ENCODE results near the gene RXFP1. TPM values are rescaled to one million over a fixed set of nuclear protein-coding genes. Genes with fewer than 3 reads are reported as not detected.
"Not testable (repeated sequence)": the region's sequence is repeated elsewhere in the genome, so short reads cannot be mapped to it uniquely, and the experiment has no call there.

RXFP1 gene
- total and polyA plus RNA-seq, 2 experiments from 2014 or later: not detected

DNA sequence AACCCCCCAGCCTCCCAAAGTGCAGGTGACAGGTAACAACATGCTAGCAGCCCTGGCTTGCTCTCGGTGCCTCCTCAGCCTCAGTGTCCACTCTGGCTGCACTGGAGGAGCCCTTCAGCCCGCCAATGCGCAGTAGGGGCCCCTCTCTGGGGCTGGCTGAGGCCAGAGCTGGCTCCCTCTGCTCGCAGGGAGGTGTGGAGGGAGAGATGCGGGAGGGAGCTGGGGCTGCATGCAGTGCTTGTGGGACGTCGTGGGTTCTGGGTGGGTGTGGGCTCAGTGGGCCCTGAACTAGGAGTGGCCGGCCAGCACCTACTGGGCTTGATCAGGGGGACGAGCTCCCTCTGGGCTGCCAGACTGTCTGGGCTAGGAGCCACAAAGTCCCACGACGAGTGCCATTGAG is 135.6 kb downstream of the RXFP1 start:
- H3K9me3 ChIP-seq (ENCODE audit: low read depth): no peaks in the 10 kb centered on the region
- H3K27me3 ChIP-seq: no peaks in the 10 kb centered on the region
- no peaks in the 10 kb centered on the region for H3K9me2 ChIP-seq (replicated peaks; ENCODE audit: insufficient read depth)
- no peak overlapping the region for H3K4me2 ChIP-seq
- no peak for DNase-seq (ENCODE audit: low spot score)
- no peaks in the 10 kb centered on the region for H4K20me1 ChIP-seq (ENCODE audit: insufficient read depth, poor library complexity, severe bottlenecking)
- no peaks in the 10 kb centered on the region for H3K36me3 ChIP-seq (replicated peaks; ENCODE audit: insufficient read depth, low read depth)
- no peak for TF ChIP-seq CTCF (IDR thresholded peaks at IDR 0.05; ENCODE audit: poor library complexity)
- no peak for TF ChIP-seq EZH2phosphoT487 (IDR thresholded peaks at IDR 0.05; ENCODE audit: low read depth, severe bottlenecking, unreplicated experiment)
- no peak for TF ChIP-seq EZH2 (IDR thresholded peaks at IDR 0.05; ENCODE audit: borderline replicate concordance)
- WGBS (ENCODE audit: low lambda C conversion rate, missing lambda C conversion rate): 86% methylated on average over 11 of the region's 11 CpGs
- H3K79me2 ChIP-seq: no peaks in the 10 kb centered on the region
- no peak overlapping the region for H2AFZ ChIP-seq
- no peaks in the 10 kb centered on the region for H3K4me1 ChIP-seq (ENCODE audit: insufficient read depth)
- no peak overlapping the region for H3K4me3 ChIP-seq
- no peak overlapping the region for H3K27ac ChIP-seq

DNA sequence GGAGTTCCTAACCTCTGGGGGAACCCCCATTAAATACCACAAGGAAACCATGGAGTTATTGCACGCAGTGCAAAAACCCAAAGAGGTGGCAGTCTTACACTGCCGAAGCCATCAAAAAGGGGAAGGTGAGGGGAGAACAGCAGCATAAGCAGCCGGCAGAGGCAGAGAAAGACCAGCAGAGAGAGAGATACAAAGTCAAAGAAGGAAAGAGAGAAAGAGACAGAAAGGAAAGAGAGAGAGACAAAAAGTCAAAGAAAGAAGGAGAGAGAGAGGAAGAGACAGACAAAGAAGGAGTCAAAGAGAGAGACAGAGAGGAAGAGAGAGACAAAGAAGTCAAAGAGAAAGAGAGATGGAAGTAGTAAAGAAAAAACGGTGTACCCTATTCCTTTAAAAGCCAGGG is 141.6 kb downstream of the RXFP1 start:
- H4K20me1 ChIP-seq (ENCODE audit: insufficient read depth, poor library complexity, severe bottlenecking); H3K4me2 ChIP-seq; H3K27ac ChIP-seq; H3K9me2 ChIP-seq (replicated peaks; ENCODE audit: insufficient read depth); H3K4me3 ChIP-seq; DNase-seq (ENCODE audit: low spot score); H3K9me3 ChIP-seq (ENCODE audit: low read depth); H3K4me1 ChIP-seq (ENCODE audit: insufficient read depth); H2AFZ ChIP-seq; H3K27me3 ChIP-seq; H3K36me3 ChIP-seq (replicated peaks; ENCODE audit: insufficient read depth, low read depth): not testable (repeated sequence)
- WGBS (ENCODE audit: low lambda C conversion rate, missing lambda C conversion rate): 83% methylated on average over 4 of the region's 4 CpGs
- peaks cover 14% of the 10 kb centered on the region for H3K79me2 ChIP-seq

DNA sequence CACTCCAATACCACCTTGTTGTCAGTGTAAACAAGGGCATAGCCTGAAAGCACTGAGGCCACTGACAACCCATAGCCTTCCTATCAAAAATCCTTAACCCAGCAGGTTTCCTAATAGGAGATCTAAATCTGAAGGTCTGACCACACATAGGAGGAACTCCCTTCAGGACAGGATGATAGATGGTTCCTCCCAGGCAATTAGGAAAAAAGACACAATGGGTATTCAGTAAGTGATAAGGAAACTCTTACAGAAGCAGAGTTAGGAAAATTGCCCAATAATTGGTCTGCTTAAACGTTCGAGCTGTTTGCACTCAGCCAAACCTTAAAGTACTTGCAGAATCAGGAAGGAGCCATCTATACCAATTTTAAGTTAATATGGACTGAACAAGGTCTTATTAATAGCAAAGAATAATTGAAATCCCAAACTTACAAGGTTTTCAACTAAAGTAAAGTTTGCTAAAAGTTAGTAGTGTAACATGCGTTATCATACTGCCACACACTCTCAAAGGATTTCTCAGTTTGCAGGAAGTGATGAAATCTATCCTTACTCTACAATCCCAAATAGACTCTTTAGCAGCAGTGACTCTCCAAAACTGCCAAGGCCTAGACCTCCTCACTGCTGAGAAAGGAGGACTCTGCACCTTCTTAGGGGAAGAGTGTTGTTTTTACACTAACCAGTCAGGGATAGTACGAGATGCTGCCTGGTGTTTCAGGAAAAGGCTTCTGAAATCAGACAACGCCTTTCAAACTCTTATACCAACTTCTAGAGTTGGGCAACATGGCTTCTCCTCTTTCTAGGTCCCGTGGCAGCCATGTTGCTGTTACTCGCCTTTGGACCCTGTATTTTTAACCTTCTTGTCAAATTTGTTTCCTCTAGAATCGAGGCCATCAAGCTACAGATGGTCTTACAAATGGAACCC is 142.3 kb downstream of the RXFP1 start:
- not testable (repeated sequence) for H3K4me1 ChIP-seq (ENCODE audit: insufficient read depth); H3K36me3 ChIP-seq (replicated peaks; ENCODE audit: insufficient read depth, low read depth); H3K9me3 ChIP-seq (ENCODE audit: low read depth); DNase-seq (ENCODE audit: low spot score); H4K20me1 ChIP-seq (ENCODE audit: insufficient read depth, poor library complexity, severe bottlenecking); H3K9me2 ChIP-seq (replicated peaks; ENCODE audit: insufficient read depth); H3K4me2 ChIP-seq; H2AFZ ChIP-seq; H3K27ac ChIP-seq; H3K27me3 ChIP-seq; H3K4me3 ChIP-seq
- 76% methylated on average over 8 of the region's 8 CpGs for WGBS (ENCODE audit: low lambda C conversion rate, missing lambda C conversion rate)
- H3K79me2 ChIP-seq: peaks cover 21% of the 10 kb centered on the region

DNA sequence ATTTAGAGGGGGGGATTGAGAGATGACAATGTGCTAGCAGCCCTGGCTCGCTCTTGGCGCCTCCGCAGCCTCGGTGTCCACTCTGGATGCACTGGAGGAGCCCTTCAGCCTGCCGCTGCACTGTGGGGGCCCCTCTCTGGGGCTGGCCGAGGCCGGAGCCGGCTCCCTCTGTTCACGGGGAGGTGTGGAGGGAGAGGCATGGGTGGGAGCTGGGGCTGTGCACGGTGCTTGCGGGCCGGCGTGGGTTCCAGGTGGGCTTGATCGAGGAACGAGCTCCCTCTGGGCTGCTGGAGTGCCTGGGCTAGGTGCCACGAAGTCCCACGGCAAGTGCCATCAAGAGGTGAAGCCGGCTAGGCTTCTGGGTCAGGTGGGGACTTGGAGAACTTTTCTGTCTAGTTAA is 143.1 kb downstream of the RXFP1 start:
- no peak overlapping the region for H2AFZ ChIP-seq
- no peaks in the 10 kb centered on the region for H4K20me1 ChIP-seq (ENCODE audit: insufficient read depth, poor library complexity, severe bottlenecking)
- no peaks in the 10 kb centered on the region for H3K36me3 ChIP-seq (replicated peaks; ENCODE audit: insufficient read depth, low read depth)
- H3K4me1 ChIP-seq (ENCODE audit: insufficient read depth): no peaks in the 10 kb centered on the region
- DNase-seq (ENCODE audit: low spot score): no peak
- no peaks in the 10 kb centered on the region for H3K9me3 ChIP-seq (ENCODE audit: low read depth)
- no peaks in the 10 kb centered on the region for H3K9me2 ChIP-seq (replicated peaks; ENCODE audit: insufficient read depth)
- H3K4me3 ChIP-seq: no peak overlapping the region
- H3K27me3 ChIP-seq: no peaks in the 10 kb centered on the region
- H3K79me2 ChIP-seq: peaks cover 29% of the 10 kb centered on the region
- WGBS (ENCODE audit: low lambda C conversion rate, missing lambda C conversion rate): 99% methylated on average over 18 of the region's 18 CpGs
- no peak overlapping the region for H3K27ac ChIP-seq
- no peak for TF ChIP-seq CTCF (IDR thresholded peaks at IDR 0.05; ENCODE audit: poor library complexity)
- no peak for TF ChIP-seq EZH2phosphoT487 (IDR thresholded peaks at IDR 0.05; ENCODE audit: low read depth, severe bottlenecking, unreplicated experiment)
- TF ChIP-seq EZH2 (IDR thresholded peaks at IDR 0.05; ENCODE audit: borderline replicate concordance): no peak
- no peak overlapping the region for H3K4me2 ChIP-seq
